ENCODE data around the gene SNX18.

The SNX18 gene

DNA sequence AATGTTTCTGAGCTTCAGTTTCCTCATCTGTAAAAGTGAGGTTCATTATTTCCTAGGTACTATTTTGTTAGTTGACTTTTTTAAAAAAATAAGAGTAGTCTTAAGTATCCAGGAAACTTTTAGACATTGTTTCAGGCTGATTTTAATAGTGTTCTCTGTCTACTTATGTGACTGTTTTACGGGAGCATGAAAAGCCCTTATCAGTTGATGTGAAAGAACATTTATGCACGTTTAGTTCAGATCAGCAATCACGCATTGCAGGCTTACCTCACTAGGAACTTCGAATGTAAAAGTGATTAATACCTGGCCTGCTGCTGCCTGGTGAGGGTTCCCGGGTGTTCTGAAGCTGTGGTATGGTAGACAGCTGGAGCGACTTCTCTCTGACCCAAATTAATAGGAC lies 8.1 kb downstream of the SNX18 start:
- TF ChIP-seq, protein P1, sequence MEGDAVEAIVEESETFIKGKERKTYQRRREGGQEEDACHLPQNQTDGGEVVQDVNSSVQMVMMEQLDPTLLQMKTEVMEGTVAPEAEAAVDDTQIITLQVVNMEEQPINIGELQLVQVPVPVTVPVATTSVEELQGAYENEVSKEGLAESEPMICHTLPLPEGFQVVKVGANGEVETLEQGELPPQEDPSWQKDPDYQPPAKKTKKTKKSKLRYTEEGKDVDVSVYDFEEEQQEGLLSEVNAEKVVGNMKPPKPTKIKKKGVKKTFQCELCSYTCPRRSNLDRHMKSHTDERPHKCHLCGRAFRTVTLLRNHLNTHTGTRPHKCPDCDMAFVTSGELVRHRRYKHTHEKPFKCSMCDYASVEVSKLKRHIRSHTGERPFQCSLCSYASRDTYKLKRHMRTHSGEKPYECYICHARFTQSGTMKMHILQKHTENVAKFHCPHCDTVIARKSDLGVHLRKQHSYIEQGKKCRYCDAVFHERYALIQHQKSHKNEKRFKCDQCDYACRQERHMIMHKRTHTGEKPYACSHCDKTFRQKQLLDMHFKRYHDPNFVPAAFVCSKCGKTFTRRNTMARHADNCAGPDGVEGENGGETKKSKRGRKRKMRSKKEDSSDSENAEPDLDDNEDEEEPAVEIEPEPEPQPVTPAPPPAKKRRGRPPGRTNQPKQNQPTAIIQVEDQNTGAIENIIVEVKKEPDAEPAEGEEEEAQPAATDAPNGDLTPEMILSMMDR (conservative IDR thresholded peaks at IDR 0.05; ENCODE audit: low read depth, low read length): no peak
- Histone ChIP-seq H3K79me2 (ENCODE audit: insufficient read depth, low read depth) (peaks cover 100% of the 10 kb centered on the region), H3K27ac (peak overlapping the region; percentile 81; the same call in 1 of the 2 replicates), H3K4me2 (peak overlapping the region; percentile 75; the same call in 1 of the 2 replicates), H3K4me3 (IDR thresholded peaks at IDR 0.05; ENCODE audit: insufficient read depth, low read depth, low read length) (no peak overlapping the region), H3K4me1 (ENCODE audit: low read depth, poor library complexity, severe bottlenecking) (peaks cover 97% of the 10 kb centered on the region), H4K20me1 (ENCODE audit: insufficient read depth) (no peaks in the 10 kb centered on the region), H3K36me3 (ENCODE audit: insufficient read depth) (no peaks in the 10 kb centered on the region), H3K9ac (no peak overlapping the region; the same call in 1 of the 2 replicates), H2AFZ (ENCODE audit: low read depth) (no peak overlapping the region), H3K27me3 (ENCODE audit: insufficient read depth, low read depth) (no peaks in the 10 kb centered on the region)

DNA sequence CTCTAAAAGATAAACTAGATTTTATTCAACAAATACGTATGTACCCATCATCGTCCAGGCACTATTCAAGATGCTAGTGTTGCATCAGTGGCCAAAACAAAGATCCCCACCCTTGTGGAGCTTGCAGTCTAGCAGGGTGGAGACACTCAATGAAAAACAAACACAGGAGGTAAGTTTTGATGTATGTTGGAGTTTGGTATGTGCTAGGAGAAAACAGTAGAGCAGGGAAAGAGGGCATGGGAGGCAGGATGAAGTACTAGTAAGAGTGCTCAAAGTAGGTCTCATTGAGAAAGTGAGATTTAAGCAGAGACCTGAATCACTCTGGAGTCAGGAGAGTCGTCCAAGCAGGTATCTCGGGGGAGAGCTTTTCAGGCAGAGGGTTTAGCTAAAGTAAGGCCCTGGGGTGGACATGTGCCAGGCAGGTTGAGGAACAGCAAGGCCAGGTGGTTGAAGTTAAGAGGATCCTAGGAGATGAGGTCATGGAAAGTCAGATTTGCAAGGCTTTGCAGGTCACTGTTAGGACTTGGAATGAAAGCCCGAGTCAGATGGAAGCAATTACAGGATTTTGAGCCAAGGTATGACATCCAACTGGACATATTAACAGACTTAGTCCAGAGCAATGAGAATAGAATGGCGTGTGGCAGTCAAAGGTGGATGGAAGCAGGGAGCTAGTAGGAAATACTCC lies 9.2 kb downstream of the SNX18 start:
- Histone ChIP-seq H4K20me1 (ENCODE audit: insufficient read depth) (no peaks in the 10 kb centered on the region), H3K4me1 (ENCODE audit: low read depth, poor library complexity, severe bottlenecking) (peaks cover 97% of the 10 kb centered on the region), H3K79me2 (ENCODE audit: insufficient read depth, low read depth) (peaks cover 97% of the 10 kb centered on the region), H3K36me3 (ENCODE audit: insufficient read depth) (no peaks in the 10 kb centered on the region), H3K27ac (no peak overlapping the region), H3K9ac (no peak overlapping the region), H3K27me3 (ENCODE audit: insufficient read depth, low read depth) (no peaks in the 10 kb centered on the region), H3K4me3 (IDR thresholded peaks at IDR 0.05; ENCODE audit: insufficient read depth, low read depth, low read length) (no peak overlapping the region), H2AFZ (ENCODE audit: low read depth) (no peak overlapping the region), H3K4me2 (peak overlapping the region; percentile 9; the same call in 1 of the 2 replicates)
- TF ChIP-seq, protein P1 (conservative IDR thresholded peaks at IDR 0.05; ENCODE audit: low read depth, low read length): no peak

DNA sequence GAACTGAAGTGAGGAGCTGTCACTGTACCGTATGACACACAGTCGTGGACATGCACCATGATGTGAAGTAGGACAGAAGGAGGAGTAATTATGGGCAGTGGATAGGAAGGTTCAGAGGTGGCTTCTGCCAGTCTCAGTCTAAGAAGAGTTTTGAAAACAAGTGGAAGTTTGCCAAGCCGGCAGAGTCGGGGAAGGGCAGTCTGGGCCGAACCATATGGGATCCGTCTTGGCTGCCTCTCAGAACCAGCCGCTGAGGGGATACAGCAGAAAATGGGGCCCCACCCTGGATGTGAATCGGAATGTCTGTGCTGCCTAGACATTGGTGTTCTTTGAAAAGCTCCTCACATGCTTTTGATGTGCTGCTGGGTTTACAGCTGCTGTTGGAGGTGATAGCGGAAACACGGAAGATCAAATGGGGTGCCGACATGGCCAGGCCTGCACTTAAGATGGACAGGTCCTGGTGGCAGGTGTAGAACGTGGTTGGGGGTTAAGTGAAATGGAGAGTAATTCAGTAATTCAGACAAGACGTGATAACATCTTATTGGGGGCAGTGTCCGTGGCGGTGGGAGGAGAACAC lies 11.2 kb downstream of the SNX18 start:
- no peak overlapping the region for H3K9ac ChIP-seq
- H4K20me1 ChIP-seq (ENCODE audit: insufficient read depth): no peaks in the 10 kb centered on the region
- H3K4me2 ChIP-seq: peak overlapping the region; percentile 96; the same call in 1 of the 2 replicates

DNA sequence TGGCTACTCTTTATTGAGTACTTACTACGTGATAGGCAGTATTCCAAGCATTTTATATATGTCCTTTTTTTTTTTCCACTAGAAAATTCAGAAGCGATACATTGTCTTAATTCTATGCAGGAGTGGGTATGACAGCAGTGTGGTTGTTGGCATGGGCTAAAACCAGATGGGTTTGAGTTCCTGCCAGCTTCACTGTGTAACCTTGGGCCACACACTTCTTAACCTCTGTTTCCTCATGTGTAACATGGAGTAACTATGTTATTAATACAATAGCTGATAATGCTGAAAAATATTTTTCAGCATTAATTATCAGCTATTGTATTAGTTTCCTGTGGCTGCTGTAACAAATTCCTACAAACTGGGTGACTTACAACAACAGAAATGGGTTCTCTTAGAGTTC lies 12.0 kb downstream of the SNX18 start:
- Histone ChIP-seq H4K20me1 (ENCODE audit: insufficient read depth) (no peaks in the 10 kb centered on the region), H3K4me1 (ENCODE audit: low read depth, poor library complexity, severe bottlenecking) (peaks cover 99% of the 10 kb centered on the region), H3K36me3 (ENCODE audit: insufficient read depth) (no peaks in the 10 kb centered on the region), H3K79me2 (ENCODE audit: insufficient read depth, low read depth) (peaks cover 97% of the 10 kb centered on the region), H3K4me3 (IDR thresholded peaks at IDR 0.05; ENCODE audit: insufficient read depth, low read depth, low read length) (no peak overlapping the region), H2AFZ (ENCODE audit: low read depth) (no peak overlapping the region), H3K9ac (peak overlapping the region; percentile 52; the same call in 1 of the 2 replicates), H3K27me3 (ENCODE audit: insufficient read depth, low read depth) (no peaks in the 10 kb centered on the region), H3K4me2 (peak overlapping the region; percentile 96), H3K27ac (peak overlapping the region; percentile 82)
- TF ChIP-seq, protein P1 (conservative IDR thresholded peaks at IDR 0.05; ENCODE audit: low read depth, low read length): no peak

More for the DNA sequence above, 11.2 kb downstream of the SNX18 start:
- TF ChIP-seq, protein P1 (conservative IDR thresholded peaks at IDR 0.05; ENCODE audit: low read depth, low read length): no peak
- Histone ChIP-seq H3K36me3 (ENCODE audit: insufficient read depth) (no peaks in the 10 kb centered on the region), H3K27ac (peak overlapping the region; percentile 82; the same call in 1 of the 2 replicates), H2AFZ (ENCODE audit: low read depth) (no peak overlapping the region), H3K27me3 (ENCODE audit: insufficient read depth, low read depth) (no peaks in the 10 kb centered on the region), H3K4me1 (ENCODE audit: low read depth, poor library complexity, severe bottlenecking) (peaks cover 97% of the 10 kb centered on the region), H3K4me3 (IDR thresholded peaks at IDR 0.05; ENCODE audit: insufficient read depth, low read depth, low read length) (no peak overlapping the region), H3K79me2 (ENCODE audit: insufficient read depth, low read depth) (peaks cover 97% of the 10 kb centered on the region)
